VCaP (cell line): ENCODE measurements around the gene RTTN.

ENCODE experiments used
- H3K27ac ChIP-seq: fragments of 450-650 bp; 2 replicates; pipeline ENCODE4 v1.5.1; 2017
- CTCF ChIP-seq: fragments of 450-650 bp; conservative IDR thresholded peaks from 2 replicates; pipeline ENCODE4 v1.5.1; 2017; ENCODE audit warnings: mild to moderate bottlenecking, moderate library complexity

Gene RTTN

GRCh38 chr18:70197844-70198243 lies 7.6 kb downstream of the RTTN start:
- TF ChIP-seq CTCF: no peak

GRCh38 chr18:70197026-70197425 lies 8.5 kb downstream of the RTTN start:
- no peak for TF ChIP-seq CTCF
- H3K27ac ChIP-seq: no peak overlapping the region

More at GRCh38 chr18:70197844-70198243, 7.6 kb downstream of the RTTN start:
- no peak overlapping the region for H3K27ac ChIP-seq

- TF ChIP-seq CTCF: peak; percentile 88
- no peak overlapping the region for H3K27ac ChIP-seq
Observed at GRCh38 chr18:70195852-70196434, 9.5 kb downstream of the RTTN start.

- H3K27ac ChIP-seq: no peak overlapping the region
- TF ChIP-seq CTCF: no peak
Observed at GRCh38 chr18:70195014-70195614, 10.4 kb downstream of the RTTN start.

GRCh38 chr18:70194227-70194890 lies 11.1 kb downstream of the RTTN start:
- H3K27ac ChIP-seq: no peak overlapping the region
- TF ChIP-seq CTCF: no peak

GRCh38 chr18:70190529-70190928 lies 15.0 kb downstream of the RTTN start:
- H3K27ac ChIP-seq: no peak overlapping the region
- no peak for TF ChIP-seq CTCF

GRCh38 chr18:70188113-70188512 lies 17.4 kb downstream of the RTTN start:
- H3K27ac ChIP-seq: no peak overlapping the region
- TF ChIP-seq CTCF: no peak
